HG03571 (cell line): Measurements from ENCODE around the gene DDX19B.
"Not testable (repeated sequence)": the region's sequence is repeated elsewhere in the genome, so short reads cannot be mapped to it uniquely, and the experiment has no call there.

Experiments used
- ATAC-seq: cut with Tn5 transposase; IDR thresholded peaks from one replicate; pipeline ENCODE4 v1.9.1; 2021; ENCODE audit not compliant: unreplicated experiment

Gene DDX19B

GRCh38 chr16:70348991-70349390 lies 50.0 kb downstream of the DDX19B start:
- no peak for ATAC-seq

- ATAC-seq = no peak
These were observed 50.8 kb downstream of the DDX19B start for GRCh38 chr16:70349783-70350182.

GRCh38 chr16:70359552-70359951 lies 60.6 kb downstream of the DDX19B start:
- no peak for ATAC-seq

GRCh38 chr16:70364399-70364798 lies 65.4 kb downstream of the DDX19B start:
- ATAC-seq = no peak

GRCh38 chr16:70370145-70370544 lies 71.2 kb downstream of the DDX19B start:
- ATAC-seq = not testable (repeated sequence)

GRCh38 chr16:70370924-70371323 lies 71.9 kb downstream of the DDX19B start:
- no peak for ATAC-seq

- ATAC-seq = no peak
These were observed 74.1 kb downstream of the DDX19B start for GRCh38 chr16:70372921-70373728.

GRCh38 chr16:70374213-70374612 lies 75.2 kb downstream of the DDX19B start:
- no peak for ATAC-seq

GRCh38 chr16:70375636-70376611 lies 76.9 kb downstream of the DDX19B start:
- ATAC-seq = no peak

GRCh38 chr16:70377782-70378181 lies 78.8 kb downstream of the DDX19B start:
- no peak for ATAC-seq

GRCh38 chr16:70378869-70379493 lies 80.0 kb downstream of the DDX19B start:
- no peak for ATAC-seq

- peak; percentile 7 for ATAC-seq
These were observed 81.4 kb downstream of the DDX19B start for GRCh38 chr16:70380248-70380918.

- peak; percentile 84 for ATAC-seq
These were observed 82.1 kb downstream of the DDX19B start for GRCh38 chr16:70380919-70381603.

GRCh38 chr16:70381604-70382342 lies 82.8 kb downstream of the DDX19B start:
- ATAC-seq = no peak

- ATAC-seq = no peak
These were observed 84.5 kb downstream of the DDX19B start for GRCh38 chr16:70383421-70383960.
